Body of pancreas (tissue), 4 donors: ENCODE data around the gene CASP8AP2. TPM values are rescaled to one million over a fixed set of nuclear protein-coding genes. Genes with fewer than 3 reads are reported as not detected.

Source experiments
- ATAC-seq: fragments of 150-250 bp; one replicate; pipeline ENCODE4 v1.9.1; 2016
- DNase-seq, 4 donors: peaks; one replicate each; pipeline ENCODE4 v3.0.0-alpha.2; 2019
- H3K27ac ChIP-seq, 4 donors: fragments of 200-600 bp; sonication (generic); 1 replicate in 3 of 4; 2 replicates in 1 of 4; pipeline versions ENCODE4 v1.5.1 to v1.6.1; 2016 to 2019; ENCODE audit warnings: mild to moderate bottlenecking in 1 of 4, mixed read lengths in 1 of 4, moderate library complexity in 1 of 4
- H3K27me3 ChIP-seq, 2 donors: fragments of 200-600 bp; sonication (generic); one replicate each; pipeline ENCODE4 v1.6.0; 2016; ENCODE audit warnings: mild to moderate bottlenecking in 1 of 2
- H3K36me3 ChIP-seq, 2 donors: fragments of 200-600 bp; sonication (generic); replicated peaks in 1 of 2; 2 replicates each; pipeline ENCODE4 v1.5.1; 2016; ENCODE audit warnings: low read depth in 2 of 2; ENCODE audit not compliant: insufficient read depth in 1 of 2
- H3K4me1 ChIP-seq: fragments of 200-600 bp; sonication (generic); one replicate; pipeline ENCODE4 v1.6.0; 2016
- H3K4me3 ChIP-seq, 2 donors: fragments of 200-600 bp; sonication (generic); 1 replicate in 1 of 2; 2 replicates in 1 of 2; pipeline ENCODE4 v1.5.1; 2016 to 2019
- H3K9me3 ChIP-seq, 3 donors: fragments of 200-600 bp; sonication (generic); 1 replicate in 2 of 3; 2 replicates in 1 of 3; pipeline ENCODE4 v1.5.1; 2016
- POLR2A ChIP-seq, 3 donors: fragments of 450-650 bp; IDR thresholded peaks; one replicate each; pipeline ENCODE4 v1.6.1; 2016; ENCODE audit warnings: antibody characterized with exemption in 3 of 3, mild to moderate bottlenecking in 2 of 3
- WGBS, 2 donors: methylation state at CpG; one replicate each; pipeline ENCODE4 v1.1.5; 2017; 5-methylcytosine and 5-hydroxymethylcytosine counted together
- intact Hi-C: fragments of 100-400 bp; cut with DNase I; formaldehyde crosslinking; loops from one replicate; pipeline ENCODE4 v1.15.1; 2023
- total RNA-seq, 2 donors: library from RNA; depleted of rRNA; stranded (reverse); fragments of >200 nt; gene quantifications; one replicate each; pipeline ENCODE4 v1.1.0, GENCODE V29; 2016
- TF ChIP-seq, protein P1 (sequence below), 7 experiments: fragments of 450-650 bp in 4 of 7; fragments of 200-600 bp in 3 of 7; sonication (generic) in 3 of 7; IDR thresholded peaks; one replicate each; pipeline ENCODE4 v1.5.1; 2016 to 2019; ENCODE audit warnings: antibody characterized with exemption in 7 of 7

Gene CASP8AP2
- total RNA-seq, 2 donors from 2014 or later = 9.9 to 10.1 TPM

DNA sequence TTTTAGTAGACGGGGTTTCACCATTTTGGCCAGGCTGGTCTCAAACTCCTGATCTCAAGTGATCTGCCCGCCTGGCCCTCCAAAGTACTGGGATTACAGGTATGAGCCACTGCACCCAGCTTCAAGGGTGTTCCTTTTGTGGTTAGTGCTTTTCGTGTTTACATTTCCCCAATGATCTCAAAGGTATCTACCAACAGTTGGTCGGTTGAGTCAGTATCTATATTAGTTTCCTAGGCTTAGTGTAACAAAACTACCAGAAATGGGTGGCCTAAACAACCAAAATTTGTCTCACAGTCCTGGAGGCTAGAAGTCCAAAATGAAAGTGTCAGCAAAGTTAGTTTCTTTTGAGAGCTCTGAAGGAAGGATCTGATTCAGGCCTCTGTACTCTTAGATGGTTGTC, 30.1 kb downstream of the CASP8AP2 start:
- Histone ChIP-seq H3K9me3 (no peaks in the 10 kb centered on the region), H3K4me3 (no peak overlapping the region), H3K27me3 (no peaks in the 10 kb centered on the region), H3K4me1 (no peaks in the 10 kb centered on the region), H3K27ac (no peak overlapping the region), H3K36me3 (peaks cover 0 to 27% of the 10 kb centered on the region in 2 donors)
- intact Hi-C loops = no loop called here
- DNase-seq (no peak), ATAC-seq (no peak)
- TF ChIP-seq POLR2A (IDR thresholded peaks at IDR 0.05) = no peak
- TF ChIP-seq, protein P1, sequence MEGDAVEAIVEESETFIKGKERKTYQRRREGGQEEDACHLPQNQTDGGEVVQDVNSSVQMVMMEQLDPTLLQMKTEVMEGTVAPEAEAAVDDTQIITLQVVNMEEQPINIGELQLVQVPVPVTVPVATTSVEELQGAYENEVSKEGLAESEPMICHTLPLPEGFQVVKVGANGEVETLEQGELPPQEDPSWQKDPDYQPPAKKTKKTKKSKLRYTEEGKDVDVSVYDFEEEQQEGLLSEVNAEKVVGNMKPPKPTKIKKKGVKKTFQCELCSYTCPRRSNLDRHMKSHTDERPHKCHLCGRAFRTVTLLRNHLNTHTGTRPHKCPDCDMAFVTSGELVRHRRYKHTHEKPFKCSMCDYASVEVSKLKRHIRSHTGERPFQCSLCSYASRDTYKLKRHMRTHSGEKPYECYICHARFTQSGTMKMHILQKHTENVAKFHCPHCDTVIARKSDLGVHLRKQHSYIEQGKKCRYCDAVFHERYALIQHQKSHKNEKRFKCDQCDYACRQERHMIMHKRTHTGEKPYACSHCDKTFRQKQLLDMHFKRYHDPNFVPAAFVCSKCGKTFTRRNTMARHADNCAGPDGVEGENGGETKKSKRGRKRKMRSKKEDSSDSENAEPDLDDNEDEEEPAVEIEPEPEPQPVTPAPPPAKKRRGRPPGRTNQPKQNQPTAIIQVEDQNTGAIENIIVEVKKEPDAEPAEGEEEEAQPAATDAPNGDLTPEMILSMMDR (IDR thresholded peaks at IDR 0.05) = no peak
- WGBS, 2 donors = 86 to 90% methylated on average over 4 of the region's 4 CpGs

DNA sequence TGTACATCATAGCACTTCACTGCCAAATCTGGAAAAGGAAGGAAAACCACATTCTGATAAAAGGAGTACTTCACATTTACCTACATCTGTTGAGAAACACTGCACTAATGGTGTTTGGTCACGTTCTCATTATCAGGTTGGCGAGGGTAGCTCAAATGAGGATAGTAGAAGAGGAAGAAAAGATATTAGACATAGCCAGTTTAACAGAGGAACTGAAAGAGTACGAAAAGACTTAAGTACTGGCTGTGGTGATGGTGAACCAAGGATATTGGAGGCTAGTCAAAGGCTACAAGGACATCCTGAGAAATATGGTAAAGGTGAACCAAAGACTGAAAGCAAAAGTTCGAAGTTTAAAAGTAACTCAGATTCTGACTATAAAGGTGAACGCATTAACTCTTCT, 32.6 kb downstream of the CASP8AP2 start:
- ATAC-seq (no peak), DNase-seq (no peak)
- intact Hi-C loops = no loop called here
- no peak overlapping the region for H3K4me3 ChIP-seq
- no peak overlapping the region for H3K27ac ChIP-seq
- H3K9me3 ChIP-seq = no peaks in the 10 kb centered on the region
- H3K4me1 ChIP-seq = no peaks in the 10 kb centered on the region
- WGBS, 2 donors = 91 to 92% methylated on average over 5 of the region's 5 CpGs
- peaks cover 0 to 27% of the 10 kb centered on the region in 2 donors for H3K36me3 ChIP-seq
- TF ChIP-seq, protein P1 (IDR thresholded peaks at IDR 0.05) = no peak
- no peak for TF ChIP-seq POLR2A (IDR thresholded peaks at IDR 0.05)
- no peaks in the 10 kb centered on the region for H3K27me3 ChIP-seq

DNA sequence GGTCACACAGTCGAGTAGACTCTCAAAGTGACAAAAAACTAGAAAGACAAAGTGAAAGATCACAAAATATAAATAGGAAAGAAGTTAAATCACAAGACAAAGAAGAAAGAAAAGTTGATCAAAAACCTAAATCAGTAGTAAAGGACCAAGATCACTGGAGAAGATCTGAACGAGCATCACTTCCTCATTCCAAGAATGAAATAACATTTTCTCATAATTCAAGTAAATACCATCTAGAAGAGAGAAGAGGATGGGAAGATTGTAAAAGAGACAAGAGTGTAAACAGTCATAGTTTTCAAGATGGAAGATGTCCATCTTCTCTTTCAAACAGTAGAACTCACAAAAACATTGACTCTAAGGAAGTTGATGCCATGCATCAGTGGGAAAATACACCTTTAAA, 33.0 kb downstream of the CASP8AP2 start:
- H3K4me3 ChIP-seq = no peak overlapping the region
- H3K27me3 ChIP-seq = no peaks in the 10 kb centered on the region
- intact Hi-C loops = no loop called here
- WGBS, 2 donors = 91 to 92% methylated on average over 2 of the region's 2 CpGs
- peaks cover 0 to 26% of the 10 kb centered on the region in 2 donors for H3K36me3 ChIP-seq
- TF ChIP-seq, protein P1 (IDR thresholded peaks at IDR 0.05) = no peak
- no peak for TF ChIP-seq POLR2A (IDR thresholded peaks at IDR 0.05)
- DNase-seq (no peak), ATAC-seq (no peak)
- no peak overlapping the region for H3K27ac ChIP-seq
- no peaks in the 10 kb centered on the region for H3K9me3 ChIP-seq
- no peaks in the 10 kb centered on the region for H3K4me1 ChIP-seq

DNA sequence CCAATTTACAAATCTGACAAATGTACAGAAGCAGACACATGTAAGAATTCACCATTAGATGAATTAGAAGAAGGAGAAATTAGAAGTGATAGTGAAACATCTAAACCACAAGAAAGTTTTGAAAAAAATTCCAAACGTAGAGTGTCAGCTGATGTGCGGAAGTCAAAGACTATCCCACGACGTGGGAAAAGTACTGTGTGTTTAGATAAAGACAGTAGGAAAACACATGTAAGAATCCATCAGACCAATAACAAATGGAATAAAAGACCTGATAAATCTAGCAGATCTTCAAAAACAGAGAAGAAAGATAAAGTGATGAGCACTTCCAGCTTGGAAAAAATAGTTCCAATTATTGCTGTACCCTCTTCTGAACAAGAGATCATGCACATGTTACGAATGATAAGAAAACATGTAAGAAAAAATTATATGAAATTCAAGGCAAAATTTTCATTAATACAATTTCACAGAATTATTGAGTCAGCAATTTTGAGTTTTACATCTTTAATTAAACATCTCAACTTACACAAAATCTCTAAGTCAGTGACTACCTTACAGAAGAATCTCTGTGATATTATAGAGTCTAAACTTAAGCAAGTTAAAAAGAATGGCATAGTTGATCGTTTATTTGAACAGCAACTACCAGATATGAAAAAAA, 36.5 kb downstream of the CASP8AP2 start:
- Histone ChIP-seq H3K4me1 (no peaks in the 10 kb centered on the region), H3K27me3 (no peaks in the 10 kb centered on the region), H3K4me3 (no peak overlapping the region), H3K9me3 (no peaks in the 10 kb centered on the region), H3K36me3 (peaks cover 0 to 17% of the 10 kb centered on the region in 2 donors), H3K27ac (no peak overlapping the region)
- intact Hi-C loops = no loop called here
- TF ChIP-seq POLR2A (IDR thresholded peaks at IDR 0.05) = no peak
- no peak for ATAC-seq
- DNase-seq = no peak
- 94 to 96% methylated on average over 6 of the region's 6 CpGs for WGBS, 2 donors

DNA sequence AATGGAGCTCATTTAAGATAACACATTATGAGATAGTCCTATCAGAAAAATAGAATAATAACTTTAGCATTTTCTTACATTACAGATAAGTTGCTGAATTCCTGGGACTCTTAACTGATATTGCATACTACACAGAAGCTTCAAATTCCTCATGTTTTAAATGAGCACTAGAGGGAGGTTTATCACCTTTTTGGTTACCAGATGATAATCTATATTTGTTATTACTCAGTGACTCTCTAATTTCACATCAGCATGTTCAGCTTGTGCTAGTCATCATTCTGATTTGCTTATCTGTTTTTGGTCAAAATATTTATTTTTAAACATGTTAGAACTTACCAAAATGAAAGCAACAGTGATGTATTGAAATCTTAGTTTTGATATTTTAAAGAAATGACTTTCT, 44.0 kb downstream of the CASP8AP2 start:
- intact Hi-C loops = no loop called here
- ATAC-seq (no peak), DNase-seq (no peak)
- no peaks in the 10 kb centered on the region for H3K4me1 ChIP-seq
- H3K9me3 ChIP-seq = no peaks in the 10 kb centered on the region
- no peaks in the 10 kb centered on the region for H3K27me3 ChIP-seq
- no peak overlapping the region for H3K27ac ChIP-seq
- peaks cover 0 to 4% of the 10 kb centered on the region in 2 donors for H3K36me3 ChIP-seq
- TF ChIP-seq POLR2A (IDR thresholded peaks at IDR 0.05) = no peak
- TF ChIP-seq, protein P1 (IDR thresholded peaks at IDR 0.05) = no peak
- no peak overlapping the region for H3K4me3 ChIP-seq
